Peyer's patch (tissue), 4 donors: Measurements from ENCODE around the gene METAP1D.

Experiments used
- POLR2A ChIP-seq, 2 donors: fragments of 450-650 bp; IDR thresholded peaks; one replicate each; pipeline ENCODE4 v1.5.1; 2017; ENCODE audit warnings: antibody characterized with exemption in 2 of 2, mild to moderate bottlenecking in 2 of 2, moderate library complexity in 2 of 2
- TF ChIP-seq, protein P1 (sequence below), 6 experiments: fragments of 450-650 bp in 4 of 6; fragments of 200-600 bp in 2 of 6; sonication (generic) in 1 of 6; IDR thresholded peaks; one replicate each; pipeline ENCODE4 v1.5.1; 2017 to 2019; ENCODE audit warnings: antibody characterized with exemption in 6 of 6, mild to moderate bottlenecking in 3 of 6, moderate library complexity in 1 of 6

DNA sequence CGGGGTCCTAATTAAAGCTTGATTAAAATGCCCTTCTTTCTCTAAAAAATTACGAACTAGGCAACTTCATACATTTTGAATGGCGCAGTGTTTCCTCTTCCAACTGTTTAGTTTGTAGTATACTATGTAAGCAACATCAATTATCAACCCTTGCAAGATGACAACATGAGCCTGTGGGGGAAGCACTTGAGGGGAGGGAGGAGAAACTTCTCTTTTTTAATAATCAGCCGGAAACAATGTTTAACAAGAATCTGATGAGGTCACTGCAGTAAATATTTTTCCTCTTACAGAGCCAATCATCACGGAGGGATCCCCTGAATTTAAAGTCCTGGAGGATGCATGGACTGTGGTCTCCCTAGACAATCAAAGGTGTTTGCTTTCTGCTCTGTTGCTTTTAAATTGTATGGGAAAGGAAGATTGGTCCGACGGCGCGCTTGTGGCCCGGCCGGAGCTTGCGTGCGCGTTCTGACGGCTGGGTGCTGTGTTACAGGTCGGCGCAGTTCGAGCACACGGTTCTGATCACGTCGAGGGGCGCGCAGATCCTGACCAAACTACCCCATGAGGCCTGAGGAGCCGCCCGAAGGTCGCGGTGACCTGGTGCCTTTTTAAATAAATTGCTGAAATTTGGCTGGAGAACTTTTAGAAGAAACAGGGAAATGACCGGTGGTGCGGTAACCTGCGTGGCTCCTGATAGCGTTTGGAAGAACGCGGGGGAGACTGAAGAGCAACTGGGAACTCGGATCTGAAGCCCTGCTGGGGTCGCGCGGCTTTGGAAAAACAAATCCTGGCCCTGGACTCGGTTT lies 80.3 kb downstream of the METAP1D start:
- TF ChIP-seq, protein P1, sequence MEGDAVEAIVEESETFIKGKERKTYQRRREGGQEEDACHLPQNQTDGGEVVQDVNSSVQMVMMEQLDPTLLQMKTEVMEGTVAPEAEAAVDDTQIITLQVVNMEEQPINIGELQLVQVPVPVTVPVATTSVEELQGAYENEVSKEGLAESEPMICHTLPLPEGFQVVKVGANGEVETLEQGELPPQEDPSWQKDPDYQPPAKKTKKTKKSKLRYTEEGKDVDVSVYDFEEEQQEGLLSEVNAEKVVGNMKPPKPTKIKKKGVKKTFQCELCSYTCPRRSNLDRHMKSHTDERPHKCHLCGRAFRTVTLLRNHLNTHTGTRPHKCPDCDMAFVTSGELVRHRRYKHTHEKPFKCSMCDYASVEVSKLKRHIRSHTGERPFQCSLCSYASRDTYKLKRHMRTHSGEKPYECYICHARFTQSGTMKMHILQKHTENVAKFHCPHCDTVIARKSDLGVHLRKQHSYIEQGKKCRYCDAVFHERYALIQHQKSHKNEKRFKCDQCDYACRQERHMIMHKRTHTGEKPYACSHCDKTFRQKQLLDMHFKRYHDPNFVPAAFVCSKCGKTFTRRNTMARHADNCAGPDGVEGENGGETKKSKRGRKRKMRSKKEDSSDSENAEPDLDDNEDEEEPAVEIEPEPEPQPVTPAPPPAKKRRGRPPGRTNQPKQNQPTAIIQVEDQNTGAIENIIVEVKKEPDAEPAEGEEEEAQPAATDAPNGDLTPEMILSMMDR (IDR thresholded peaks at IDR 0.05), result no peak
- TF ChIP-seq POLR2A (IDR thresholded peaks at IDR 0.05), result no peak
